GM18907 (cell line): ENCODE results near the gene ELMO3.
A peak's percentile ranks its signal among the peaks of the same experiment; 100 is the strongest.

Experiments
- ATAC-seq: cut with Tn5 transposase; IDR thresholded peaks from one replicate; pipeline ENCODE4 v1.9.1; 2021; ENCODE audit warnings: mild to moderate bottlenecking, moderate library complexity; ENCODE audit not compliant: unreplicated experiment

ELMO3 gene

DNA sequence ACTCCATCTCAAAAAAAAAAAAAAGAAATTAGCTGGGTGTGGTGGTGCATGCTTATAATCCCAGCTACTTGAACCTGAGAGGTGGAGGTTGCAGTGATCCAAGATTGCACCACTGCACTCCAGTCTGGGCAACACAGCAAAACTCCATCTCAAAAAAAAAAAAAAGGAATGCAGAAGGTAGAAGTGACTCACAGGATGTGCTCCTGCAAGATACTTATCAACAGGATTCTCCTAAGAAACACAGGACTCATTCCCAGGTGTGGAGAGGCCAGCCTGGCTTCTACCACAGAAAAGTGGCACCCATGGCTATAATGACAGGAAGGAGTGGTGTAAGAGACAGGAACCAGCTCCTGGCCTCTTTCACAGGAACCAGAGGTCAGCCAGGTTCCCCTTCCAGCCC, 13.8 kb downstream of the ELMO3 start:
- no peak for ATAC-seq

GRCh38 chr16:67213197-67214019, 14.5 kb downstream of the ELMO3 start:
- ATAC-seq, result no peak

DNA sequence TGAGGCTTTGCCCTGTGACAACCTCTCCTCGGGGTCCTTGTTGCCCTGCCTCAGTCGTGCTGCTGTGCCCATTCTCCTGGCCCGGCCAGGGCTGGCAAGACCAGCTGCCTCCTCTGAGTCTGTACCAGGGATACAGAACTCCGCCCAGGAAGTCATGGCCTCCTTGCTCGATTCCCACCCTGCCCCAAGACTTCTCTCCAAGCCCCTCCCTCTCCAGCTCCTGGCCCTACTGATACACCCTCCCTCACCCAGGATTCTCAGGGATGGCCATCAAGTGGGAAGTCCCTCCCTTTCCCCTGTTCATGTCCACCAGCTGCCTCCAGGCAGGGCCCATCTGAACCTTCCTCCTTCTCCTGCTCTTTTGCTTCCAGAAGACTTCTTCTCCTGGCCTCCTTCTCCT, 16.8 kb downstream of the ELMO3 start:
- ATAC-seq, result no peak

- ATAC-seq, result no peak
Observed at GRCh38 chr16:67216612-67217490, 17.9 kb downstream of the ELMO3 start.

DNA sequence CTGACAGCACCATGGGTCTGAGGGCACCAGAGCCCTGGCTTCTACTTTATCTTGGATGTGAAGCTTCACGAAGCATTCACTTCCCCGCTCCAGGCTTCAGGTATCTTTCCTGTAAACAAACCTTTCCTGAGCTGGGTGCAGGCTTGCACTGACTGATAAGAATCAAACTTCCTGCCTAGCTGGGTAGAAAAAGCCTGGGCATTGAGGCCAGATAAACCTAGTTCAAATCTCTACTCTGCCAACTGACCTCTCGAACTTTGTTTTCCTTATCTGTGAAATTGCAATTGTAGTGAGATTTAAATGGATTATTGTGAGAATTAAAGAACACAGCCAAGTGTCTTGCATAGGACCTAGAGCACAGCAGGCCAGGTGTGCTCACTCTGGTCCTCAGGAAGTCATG, 25.1 kb downstream of the ELMO3 start:
- no peak for ATAC-seq

GRCh38 chr16:67226295-67226803, 27.4 kb downstream of the ELMO3 start:
- no peak for ATAC-seq

GRCh38 chr16:67226804-67227566, 28.1 kb downstream of the ELMO3 start, which contains the start of gene TMEM208:
TSS of gene TMEM208 (plus strand) at chr16:67227130. CDS start at chr16:67227219, 89 bp downstream.
- ATAC-seq, result peak; percentile 89

DNA sequence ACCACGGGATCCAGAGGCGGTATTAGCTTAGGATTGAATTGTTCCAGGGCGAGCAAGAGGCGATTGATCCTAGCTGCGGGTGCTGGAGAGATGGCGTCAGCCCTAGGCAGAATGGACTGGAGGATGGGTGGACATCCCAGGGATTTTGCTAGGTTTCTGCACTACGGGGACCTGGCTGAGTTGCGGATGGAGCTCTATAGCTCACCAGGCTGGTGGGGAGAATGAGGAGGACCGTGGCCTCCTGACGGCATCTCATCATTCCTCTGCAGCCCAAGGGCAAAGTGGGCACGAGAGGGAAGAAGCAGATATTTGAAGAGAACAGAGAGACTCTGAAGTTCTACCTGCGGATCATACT, 28.6 kb downstream of the ELMO3 start:
- no peak for ATAC-seq

DNA sequence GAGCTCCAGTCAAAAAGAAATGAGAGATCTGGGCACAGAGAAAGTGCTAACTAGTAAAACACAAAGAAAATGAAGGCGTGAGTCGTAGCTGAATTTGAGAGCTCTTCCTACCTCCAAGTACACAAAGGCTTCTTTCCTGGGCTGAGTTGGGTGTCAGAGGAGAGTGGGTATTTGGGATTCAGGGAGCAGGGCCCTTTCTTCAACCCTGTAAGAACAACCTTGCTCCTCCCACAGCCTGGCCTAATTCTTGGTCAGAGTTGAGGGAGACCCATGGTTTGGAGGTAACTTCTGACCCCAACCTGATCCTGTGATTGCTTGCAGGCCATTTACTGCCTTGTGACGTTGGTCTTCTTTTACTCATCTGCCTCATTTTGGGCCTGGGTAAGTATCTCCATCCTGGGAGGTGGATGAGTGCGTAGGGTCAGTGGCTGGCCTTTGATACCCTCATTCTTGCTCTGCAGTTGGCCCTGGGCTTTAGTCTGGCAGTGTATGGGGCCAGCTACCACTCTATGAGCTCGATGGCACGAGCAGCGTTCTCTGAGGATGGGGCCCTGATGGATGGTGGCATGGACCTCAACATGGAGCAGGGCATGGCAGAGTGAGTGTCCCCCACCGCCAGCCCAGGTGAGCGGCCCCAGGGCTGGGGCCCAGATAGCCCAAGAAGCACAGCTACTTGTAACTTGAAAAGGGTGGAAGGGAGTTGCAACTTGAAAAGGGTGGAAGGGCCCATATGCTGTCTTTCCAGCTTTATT, 29.3 kb downstream of the ELMO3 start:
- ATAC-seq, result no peak

DNA sequence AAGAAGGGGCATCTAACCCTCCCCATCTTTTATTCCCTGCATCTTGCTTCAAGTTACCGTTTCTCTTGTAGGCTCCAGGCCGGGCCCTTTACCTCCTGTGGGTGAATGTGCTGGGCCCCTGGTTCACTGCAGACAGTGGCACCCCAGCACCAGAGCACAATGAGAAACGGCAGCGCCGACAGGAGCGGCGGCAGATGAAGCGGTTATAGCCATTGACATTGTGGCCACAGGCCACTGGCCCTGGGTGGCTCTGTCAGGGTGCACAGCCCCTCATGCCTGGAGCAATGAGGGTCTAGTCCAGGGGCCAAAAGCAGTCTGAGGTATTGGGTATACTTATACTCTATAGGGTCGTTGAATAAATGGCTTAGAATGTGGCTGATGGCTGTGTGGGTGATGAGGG, 30.0 kb downstream of the ELMO3 start:
- ATAC-seq, result no peak

- no peak for ATAC-seq
Observed at GRCh38 chr16:67229906-67230808, 31.2 kb downstream of the ELMO3 start.

- no peak for ATAC-seq
Observed at GRCh38 chr16:67230809-67231660, 32.1 kb downstream of the ELMO3 start.

- no peak for ATAC-seq
Observed at GRCh38 chr16:67233596-67233995, 34.7 kb downstream of the ELMO3 start.

GRCh38 chr16:67234180-67234597, 35.3 kb downstream of the ELMO3 start:
- ATAC-seq, result no peak

GRCh38 chr16:67235816-67236562, 37.1 kb downstream of the ELMO3 start:
- ATAC-seq, result no peak

DNA sequence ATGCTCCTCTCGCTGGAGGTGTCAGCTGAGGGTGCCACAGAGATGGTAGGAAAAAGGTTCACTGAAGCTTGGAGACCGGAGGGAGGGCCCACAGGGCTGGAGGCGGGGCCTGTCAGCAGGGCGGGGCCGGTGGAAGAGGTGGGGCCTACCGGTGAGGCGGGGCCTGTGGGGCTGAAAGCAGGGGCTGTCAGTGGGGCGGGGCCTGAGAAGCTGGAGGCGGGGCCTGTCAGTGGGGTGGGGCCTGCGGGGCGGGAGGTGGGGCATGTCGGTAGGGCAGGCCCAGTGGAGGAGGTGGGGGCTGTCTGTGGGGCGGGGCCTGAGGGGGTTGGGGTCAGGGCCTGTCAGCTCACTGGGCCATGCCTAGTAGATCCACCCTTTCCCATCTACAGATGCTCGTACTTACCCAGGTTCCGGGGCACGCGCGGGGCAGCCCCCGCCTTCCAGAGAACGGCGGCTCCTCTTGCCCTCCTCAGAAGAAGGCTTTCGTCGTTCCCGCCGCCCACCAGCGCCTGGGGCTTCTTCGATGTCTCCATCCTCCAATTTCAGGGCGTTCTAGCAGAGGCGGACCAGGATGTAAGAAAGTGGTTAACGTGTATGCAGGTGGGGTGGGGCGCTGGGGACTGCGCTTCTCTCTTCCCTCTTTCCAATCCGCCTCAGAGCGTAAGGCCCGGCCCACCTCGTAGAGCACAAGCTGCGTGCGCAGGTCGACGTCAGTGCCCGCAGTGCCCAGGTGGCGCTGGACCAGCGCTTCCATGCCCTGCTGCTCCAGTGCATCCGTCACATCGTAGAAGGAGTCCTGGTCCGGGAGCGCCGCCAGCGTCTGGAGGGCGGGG, 37.8 kb downstream of the ELMO3 start:
- no peak for ATAC-seq
